Neuron (in vitro differentiated cells): Measurements from ENCODE around the gene TSNAXIP1.
A peak's percentile ranks its signal among the peaks of the same experiment; 100 is the strongest.

Experiments
- H2AFZ ChIP-seq: one replicate; pipeline ENCODE4 v1.6.1; 2013; ENCODE audit warnings: low read depth, mild to moderate bottlenecking, inconsistent platforms, low read length, moderate library complexity
- H3K27me3 ChIP-seq: one replicate; pipeline ENCODE4 v1.6.1; 2013; ENCODE audit warnings: low read length; ENCODE audit not compliant: insufficient read depth
- H3K36me3 ChIP-seq: one replicate; pipeline ENCODE4 v1.6.1; 2013; ENCODE audit warnings: low read length; ENCODE audit not compliant: insufficient read depth
- H3K4me1 ChIP-seq: one replicate; pipeline ENCODE4 v1.6.1; 2013; ENCODE audit warnings: low read length; ENCODE audit not compliant: insufficient read depth
- H3K4me3 ChIP-seq: 2 replicates; pipeline ENCODE4 v1.5.1; 2013; ENCODE audit warnings: mild to moderate bottlenecking, low read length, moderate library complexity
- H3K9me3 ChIP-seq: one replicate; pipeline ENCODE4 v1.6.1; 2013; ENCODE audit warnings: low read length

The TSNAXIP1 gene

GRCh38 chr16:67846320-67847063 is 39.8 kb downstream of the TSNAXIP1 start, which contains the start of gene NUTF2:
Gene NUTF2, plus strand, starts transcription at chr16:67846933. Its CDS starts 18,198 bp downstream, at chr16:67865131.
- peaks cover 9% of the 10 kb centered on the region for H3K36me3 ChIP-seq
- H3K9me3 ChIP-seq = no peaks in the 10 kb centered on the region
- peaks cover 37% of the 10 kb centered on the region for H3K4me1 ChIP-seq
- H3K4me3 ChIP-seq = peak within 1 kb of the TSS; percentile 96
- peak within 1 kb of the TSS; percentile 51 for H2AFZ ChIP-seq
- H3K27me3 ChIP-seq = no peaks in the 10 kb centered on the region

- Histone ChIP-seq H3K4me3 (peak within 1 kb of the TSS; percentile 96), H3K27me3 (no peaks in the 10 kb centered on the region), H3K9me3 (no peaks in the 10 kb centered on the region), H2AFZ (peak within 1 kb of the TSS; percentile 51), H3K36me3 (peaks cover 12% of the 10 kb centered on the region), H3K4me1 (peaks cover 37% of the 10 kb centered on the region)
Observed at GRCh38 chr16:67847064-67847861, 40.6 kb downstream of the TSNAXIP1 start, which contains the start of gene CENPT. Gene CENPT, minus strand, starts transcription at chr16:67847693. Its CDS starts 13,834 bp downstream, at chr16:67833859.

DNA sequence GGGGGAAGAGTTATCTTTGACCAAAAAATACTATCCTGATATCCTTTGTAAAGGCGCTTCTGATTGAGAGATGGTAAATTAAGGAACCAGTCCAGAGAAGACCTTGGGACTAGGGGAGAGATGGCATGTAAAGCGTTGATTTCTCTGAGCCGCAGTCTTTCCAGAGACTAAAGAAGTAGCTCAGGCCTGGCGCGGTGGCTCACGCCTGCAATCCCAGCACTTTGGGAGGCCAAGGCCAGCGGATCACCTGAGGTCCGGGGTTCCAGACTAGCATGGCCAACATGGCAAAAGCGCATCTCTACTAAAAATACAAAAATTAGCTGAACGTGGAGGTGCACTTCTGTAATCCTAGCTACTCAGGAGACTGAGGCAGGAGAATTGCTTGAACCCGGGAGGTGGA is 41.4 kb downstream of the TSNAXIP1 start:
- peak overlapping the region; percentile 96 for H3K4me3 ChIP-seq
- no peak overlapping the region for H2AFZ ChIP-seq
- H3K4me1 ChIP-seq = peaks cover 36% of the 10 kb centered on the region
- H3K36me3 ChIP-seq = peaks cover 12% of the 10 kb centered on the region
- H3K9me3 ChIP-seq = no peaks in the 10 kb centered on the region
- no peaks in the 10 kb centered on the region for H3K27me3 ChIP-seq

DNA sequence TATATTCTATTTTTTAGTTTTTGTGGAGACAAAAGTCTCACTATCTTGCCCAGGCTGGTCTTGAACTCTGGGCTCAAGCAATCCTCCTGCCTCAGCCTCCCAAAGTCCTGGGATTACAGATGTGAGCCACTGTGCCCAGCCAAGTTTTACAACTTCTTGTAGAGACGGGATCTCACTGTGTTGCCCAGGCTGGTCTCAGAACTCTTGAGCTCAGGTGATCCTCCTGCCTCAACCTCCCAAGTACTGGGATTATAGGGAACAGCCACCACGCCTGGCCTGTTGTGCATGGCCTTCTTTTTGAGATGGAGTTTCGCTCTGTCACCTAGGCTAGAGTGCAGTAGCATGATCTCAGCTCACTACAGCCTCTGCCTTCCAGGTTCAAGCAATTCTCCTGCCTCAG is 47.0 kb downstream of the TSNAXIP1 start:
- H3K4me1 ChIP-seq = no peaks in the 10 kb centered on the region
- no peaks in the 10 kb centered on the region for H3K27me3 ChIP-seq
- no peaks in the 10 kb centered on the region for H3K9me3 ChIP-seq
- no peak overlapping the region for H2AFZ ChIP-seq
- no peak overlapping the region for H3K4me3 ChIP-seq
- H3K36me3 ChIP-seq = peaks cover 16% of the 10 kb centered on the region

DNA sequence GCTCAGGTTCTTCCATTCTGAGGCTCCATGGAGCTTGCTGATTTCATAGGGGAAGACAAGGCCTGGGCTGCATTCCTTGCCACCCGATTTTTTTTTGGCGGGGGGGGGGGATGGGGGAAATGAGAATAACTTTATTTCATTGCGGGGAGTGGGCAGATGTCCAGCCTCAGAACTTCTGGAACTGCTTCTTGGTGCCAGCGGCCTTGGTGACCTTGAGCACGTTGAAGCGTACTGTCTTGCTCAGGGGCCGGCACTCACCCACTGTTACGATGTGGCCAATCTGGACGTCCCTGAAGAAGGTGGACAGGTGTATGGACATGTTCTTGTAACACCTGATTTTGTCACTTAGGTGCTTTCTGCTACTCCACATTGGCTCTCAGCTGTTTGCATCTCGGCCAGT is 49.1 kb downstream of the TSNAXIP1 start:
- no peaks in the 10 kb centered on the region for H3K4me1 ChIP-seq
- no peaks in the 10 kb centered on the region for H3K27me3 ChIP-seq
- H2AFZ ChIP-seq = no peak overlapping the region
- no peak overlapping the region for H3K4me3 ChIP-seq
- H3K9me3 ChIP-seq = no peaks in the 10 kb centered on the region
- H3K36me3 ChIP-seq = peaks cover 12% of the 10 kb centered on the region

DNA sequence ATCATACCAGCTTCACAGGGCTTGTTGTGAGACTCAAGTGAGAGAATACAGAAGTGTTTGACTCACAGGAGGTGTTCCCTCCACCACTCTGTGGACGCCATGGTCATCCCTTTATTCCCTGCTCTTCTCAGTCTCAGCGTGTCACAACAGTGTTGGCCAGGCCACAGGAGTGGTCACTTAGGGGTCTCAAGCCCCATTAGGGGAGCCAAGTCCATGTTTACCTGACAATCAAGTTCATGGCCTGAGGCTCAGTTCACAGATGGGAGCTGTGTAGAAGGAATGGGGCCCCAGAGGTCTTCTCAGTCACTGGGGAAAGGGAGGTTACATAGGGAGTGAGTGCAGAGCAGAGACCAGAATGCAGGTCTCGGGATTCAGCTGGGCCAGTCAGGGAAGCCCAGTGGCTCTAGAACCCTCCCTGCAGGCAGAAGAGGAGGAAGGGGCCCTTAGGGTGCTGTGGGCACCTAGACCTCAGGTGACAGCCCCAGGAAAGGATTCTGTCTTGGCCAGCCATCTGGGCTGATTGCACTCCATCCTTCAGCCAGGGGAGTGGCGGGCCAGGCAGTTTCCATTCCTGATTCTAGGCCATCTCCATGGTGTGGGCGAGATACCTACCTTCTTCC is 50.3 kb downstream of the TSNAXIP1 start:
- H2AFZ ChIP-seq = no peak overlapping the region
- peaks cover 20% of the 10 kb centered on the region for H3K36me3 ChIP-seq
- no peaks in the 10 kb centered on the region for H3K9me3 ChIP-seq
- H3K4me1 ChIP-seq = no peaks in the 10 kb centered on the region
- H3K27me3 ChIP-seq = no peaks in the 10 kb centered on the region
- H3K4me3 ChIP-seq = no peak overlapping the region

GRCh38 chr16:67857547-67858233 is 51.0 kb downstream of the TSNAXIP1 start:
- no peaks in the 10 kb centered on the region for H3K4me1 ChIP-seq
- no peak overlapping the region for H3K4me3 ChIP-seq
- peaks cover 22% of the 10 kb centered on the region for H3K36me3 ChIP-seq

GRCh38 chr16:67858500-67858899 is 51.8 kb downstream of the TSNAXIP1 start:
- H2AFZ ChIP-seq = no peak overlapping the region
- no peaks in the 10 kb centered on the region for H3K9me3 ChIP-seq
- peaks cover 22% of the 10 kb centered on the region for H3K36me3 ChIP-seq
- no peaks in the 10 kb centered on the region for H3K4me1 ChIP-seq
- H3K27me3 ChIP-seq = no peaks in the 10 kb centered on the region
- H3K4me3 ChIP-seq = no peak overlapping the region

More at GRCh38 chr16:67857547-67858233, 51.0 kb downstream of the TSNAXIP1 start:
- H3K27me3 ChIP-seq = no peaks in the 10 kb centered on the region
- H3K9me3 ChIP-seq = no peaks in the 10 kb centered on the region
- no peak overlapping the region for H2AFZ ChIP-seq

DNA sequence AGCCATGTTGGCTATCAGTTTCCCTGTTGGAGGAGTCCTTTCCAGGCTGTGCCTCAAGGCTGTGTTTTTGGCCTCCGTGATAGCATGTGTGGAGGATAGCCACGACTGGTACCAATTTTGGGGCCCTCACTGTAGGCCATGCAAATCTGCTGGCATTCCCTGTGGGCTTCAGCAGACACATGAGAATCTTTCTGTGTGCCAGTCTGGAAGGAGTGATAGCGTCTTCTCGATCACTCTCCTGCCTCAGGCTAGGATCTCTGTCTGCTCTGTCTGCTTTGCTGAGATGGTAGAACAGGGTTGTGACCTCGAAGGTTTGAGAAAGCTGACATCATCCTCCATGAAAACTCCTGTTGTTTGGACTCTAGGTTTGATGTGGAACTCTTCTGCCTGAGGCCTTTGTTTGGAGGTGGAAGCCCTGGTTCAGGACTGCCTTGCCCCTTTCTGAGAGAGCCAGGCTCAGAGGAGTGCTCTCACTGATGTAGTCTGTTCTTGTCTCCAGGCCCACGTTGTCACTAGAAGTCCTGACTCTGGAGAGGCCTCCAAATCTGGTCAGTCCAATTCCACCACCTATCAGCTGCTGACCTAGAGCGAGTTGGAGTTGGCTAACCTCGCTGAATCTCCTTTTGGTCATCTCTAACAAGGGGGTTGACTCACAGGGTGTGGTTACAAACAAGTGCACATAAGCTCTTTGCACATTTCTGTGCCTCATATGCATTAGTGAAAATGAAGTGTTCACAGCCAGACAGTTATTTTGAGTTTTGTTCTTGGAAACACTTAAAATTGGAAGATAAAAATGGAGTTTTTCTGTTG is 54.1 kb downstream of the TSNAXIP1 start:
- no peak overlapping the region for H3K4me3 ChIP-seq
- H2AFZ ChIP-seq = no peak overlapping the region
- H3K4me1 ChIP-seq = no peaks in the 10 kb centered on the region
- peaks cover 29% of the 10 kb centered on the region for H3K36me3 ChIP-seq
- H3K9me3 ChIP-seq = no peaks in the 10 kb centered on the region
- H3K27me3 ChIP-seq = no peaks in the 10 kb centered on the region

GRCh38 chr16:67861877-67862276 is 55.2 kb downstream of the TSNAXIP1 start:
- H3K9me3 ChIP-seq = no peaks in the 10 kb centered on the region
- no peak overlapping the region for H2AFZ ChIP-seq
- no peaks in the 10 kb centered on the region for H3K27me3 ChIP-seq
- H3K36me3 ChIP-seq = peaks cover 32% of the 10 kb centered on the region
- H3K4me1 ChIP-seq = no peaks in the 10 kb centered on the region
- no peak overlapping the region for H3K4me3 ChIP-seq

DNA sequence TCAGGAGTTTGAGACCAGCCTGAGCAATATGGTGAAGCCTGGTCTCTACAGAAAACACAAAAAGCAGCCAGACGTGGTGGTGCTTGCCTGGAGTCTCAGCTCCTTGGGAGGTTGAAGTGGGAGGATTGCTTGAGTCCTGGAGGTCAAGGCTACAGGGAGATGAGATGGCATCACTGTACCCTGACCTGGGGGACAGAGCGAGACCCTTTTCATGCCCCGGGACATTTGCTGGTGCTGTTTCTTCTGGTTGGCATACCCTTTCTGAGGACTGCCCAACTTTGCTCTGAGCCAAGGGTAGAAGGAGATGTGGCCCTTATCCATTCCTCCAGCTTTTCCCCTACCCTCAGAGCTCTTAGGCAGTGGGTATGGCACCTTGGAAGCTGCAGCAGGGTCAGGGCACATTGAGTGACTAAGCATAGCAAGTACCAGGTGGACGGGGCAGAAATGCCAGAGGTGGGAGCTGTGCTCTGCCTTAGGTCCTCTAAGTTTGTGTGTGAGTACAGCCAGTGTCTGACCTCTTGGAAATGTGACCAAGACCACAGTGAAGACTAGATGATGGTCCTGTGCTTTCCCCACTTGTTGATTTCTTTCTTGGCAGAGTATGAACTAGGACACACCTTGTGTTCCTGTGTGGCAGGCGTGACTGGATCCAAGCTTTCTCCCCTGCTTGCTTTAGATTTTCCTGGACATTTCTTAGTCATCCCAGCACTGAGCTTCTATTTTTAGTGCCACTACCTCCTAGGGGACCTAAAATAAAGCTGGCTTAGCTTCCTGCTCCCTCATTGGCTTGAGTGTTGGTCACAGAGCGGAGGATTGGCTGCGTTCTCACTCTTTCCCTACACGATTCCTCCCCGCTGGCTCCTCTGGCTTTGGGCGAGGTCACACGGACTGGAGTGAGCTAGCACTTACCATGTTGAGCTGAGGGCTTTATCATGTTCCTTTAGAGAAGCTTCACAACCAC is 56.2 kb downstream of the TSNAXIP1 start:
- peaks cover 39% of the 10 kb centered on the region for H3K36me3 ChIP-seq

More for the DNA sequence above, 56.2 kb downstream of the TSNAXIP1 start:
- H3K27me3 ChIP-seq = no peaks in the 10 kb centered on the region
- H3K4me1 ChIP-seq = no peaks in the 10 kb centered on the region
- H3K4me3 ChIP-seq = no peak overlapping the region
- no peaks in the 10 kb centered on the region for H3K9me3 ChIP-seq
- H2AFZ ChIP-seq = no peak overlapping the region
